OCI-LY7 (cell line): Measurements from ENCODE around the gene CDH16. TPM values are rescaled to one million over a fixed set of nuclear protein-coding genes. Genes with fewer than 3 reads are reported as not detected.
"Not testable (repeated sequence)": the region's sequence is repeated elsewhere in the genome, so short reads cannot be mapped to it uniquely, and the experiment has no call there.

Experiments
- BruUV-seq: library from RNA; stranded (reverse); fragments of 400-500 nt; replicated peaks from 2 replicates; lab custom pipeline; 2021; lab: Mats Ljungman, UMichigan
- CTCF ChIA-PET: fragments of 300-600 bp; sonication (Branson Sonifier 250); formaldehyde crosslinking; loops from one replicate; lab custom pipeline; 2022; ENCODE audit warnings: antibody characterized with exemption; ENCODE audit not compliant: unreplicated experiment; lab: Charles Lee
- POLR2A ChIA-PET: fragments of 300-600 bp; sonication (Branson Sonifier 250); formaldehyde crosslinking; loops from one replicate; lab custom pipeline; 2022; ENCODE audit warnings: antibody characterized with exemption; lab: Charles Lee
- DNase-seq: peaks from one replicate; pipeline ENCODE4 v3.0.0-alpha.2; 2015; ENCODE audit warnings: low spot score
- H2AFZ ChIP-seq: fragments of 200-600 bp; sonication (generic), shearing (Covaris generic); 2 replicates; pipeline ENCODE4 v1.6.1; 2014; ENCODE audit warnings: mild to moderate bottlenecking, antibody characterized with exemption, low read length, moderate library complexity
- H3K27ac ChIP-seq: fragments of 200-600 bp; sonication (generic); 2 replicates; pipeline ENCODE4 v1.5.1; 2014; ENCODE audit warnings: mixed run types, low read depth, mild to moderate bottlenecking, moderate library complexity, low read length, inconsistent platforms; ENCODE audit not compliant: poor library complexity, severe bottlenecking
- H3K36me3 ChIP-seq: fragments of 200-600 bp; sonication (generic); 2 replicates; pipeline ENCODE4 v1.6.1; 2014; ENCODE audit warnings: mild to moderate bottlenecking, antibody characterized with exemption, low read length, moderate library complexity, mixed read lengths; ENCODE audit not compliant: insufficient read depth
- H3K4me1 ChIP-seq: fragments of 200-600 bp; sonication (generic); 2 replicates; pipeline ENCODE4 v1.5.1; 2014; ENCODE audit warnings: mild to moderate bottlenecking, low read length; ENCODE audit not compliant: insufficient read depth, poor library complexity, severe bottlenecking
- H3K4me2 ChIP-seq: fragments of 200-600 bp; sonication (generic); 2 replicates; pipeline ENCODE4 v1.6.1; 2014; ENCODE audit warnings: mild to moderate bottlenecking, low read length
- H3K4me3 ChIP-seq: fragments of 200-600 bp; sonication (generic); 2 replicates; pipeline ENCODE4 v1.5.1; 2014; ENCODE audit warnings: mild to moderate bottlenecking, low read depth, low read length; ENCODE audit not compliant: poor library complexity, severe bottlenecking
- H3K79me2 ChIP-seq: fragments of 200-600 bp; sonication (generic); 2 replicates; pipeline ENCODE4 v1.6.1; 2016; ENCODE audit warnings: low read depth, mild to moderate bottlenecking, low read length, moderate library complexity, mixed read lengths; ENCODE audit not compliant: insufficient read depth
- H3K9me2 ChIP-seq: fragments of 200-600 bp; sonication (generic); 2 replicates; pipeline ENCODE4 v1.6.1; 2016; ENCODE audit warnings: mild to moderate bottlenecking, low read length, mixed read lengths; ENCODE audit not compliant: insufficient read depth
- H3K9me3 ChIP-seq: fragments of 200-600 bp; sonication (generic); 2 replicates; pipeline ENCODE4 v1.6.1; 2014; ENCODE audit warnings: mild to moderate bottlenecking, mixed run types, low read length, mixed read lengths
- H4K20me1 ChIP-seq: fragments of 200-600 bp; sonication (generic); 2 replicates; pipeline ENCODE4 v1.6.1; 2014; ENCODE audit warnings: mild to moderate bottlenecking, antibody characterized with exemption, low read length, moderate library complexity, mixed read lengths; ENCODE audit not compliant: insufficient read depth
- CTCF ChIP-seq: fragments of 200-600 bp; sonication (generic); conservative IDR thresholded peaks from 2 replicates; pipeline ENCODE4 v1.5.1; 2014; ENCODE audit warnings: mild to moderate bottlenecking, antibody characterized with exemption, low read length, moderate library complexity, mixed read lengths
- EZH2phosphoT487 ChIP-seq: fragments of 200-600 bp; sonication (generic); IDR thresholded peaks from 2 replicates; pipeline ENCODE4 v1.6.1; 2018; ENCODE audit warnings: low read depth, borderline replicate concordance, mild to moderate bottlenecking, mixed run types, antibody characterized with exemption, low read length, moderate library complexity, mixed read lengths
- intact Hi-C: fragments of 100-400 bp; cut with micrococcal nuclease; formaldehyde crosslinking; loops from one replicate; pipeline ENCODE4 v1.10.0; 2022; ENCODE audit not compliant: unreplicated experiment
- total RNA-seq, 2 experiments: library from RNA; depleted of rRNA in 1 of 2; stranded (reverse); fragments of >200 nt in 1 of 2; shearing (Covaris generic) in 1 of 2; gene quantifications; 2 replicates each; pipeline ENCODE4 v1.2.3, GENCODE V29; 2014 to 2022

Gene CDH16
- total RNA-seq, 2 experiments from 2014 or later = not detected

GRCh38 chr16:66958857-66959703 is 40.4 kb upstream of the CDH16 start:
- Histone ChIP-seq H3K27ac (no peak overlapping the region), H3K79me2 (no peaks in the 10 kb centered on the region), H3K36me3 (no peaks in the 10 kb centered on the region), H3K9me3 (no peaks in the 10 kb centered on the region), H4K20me1 (no peaks in the 10 kb centered on the region), H3K4me3 (no peak overlapping the region), H3K9me2 (no peaks in the 10 kb centered on the region), H2AFZ (no peak overlapping the region), H3K4me1 (peaks cover 4% of the 10 kb centered on the region), H3K4me2 (no peak overlapping the region)
- DNase-seq = no peak
- no TSS peak for BruUV-seq
- intact Hi-C loops = no loop called here
- ChIA-PET CTCF (interaction anchor here (1.1 kb wide), 1 partner anchor 308 kb away, joined by 3 read pairs; no protein-coding TSS in a partner anchor), POLR2A (no interaction called here)
- no peak for TF ChIP-seq CTCF
- no peak for TF ChIP-seq EZH2phosphoT487

- H3K4me2 ChIP-seq, H3K4me3 ChIP-seq, POLR2A ChIA-PET, H3K79me2 ChIP-seq, DNase-seq, CTCF ChIA-PET, H3K36me3 ChIP-seq, H3K4me1 ChIP-seq, intact Hi-C loops, BruUV-seq, H2AFZ ChIP-seq, H4K20me1 ChIP-seq, H3K9me2 ChIP-seq, H3K27ac ChIP-seq, H3K9me3 ChIP-seq: not testable (repeated sequence)
Observed at GRCh38 chr16:66956154-66956457, 37.4 kb upstream of the CDH16 start.

GRCh38 chr16:66955363-66956153 is 36.9 kb upstream of the CDH16 start:
- H3K9me2 ChIP-seq, H3K4me1 ChIP-seq, H3K4me2 ChIP-seq, H3K4me3 ChIP-seq, POLR2A ChIA-PET, BruUV-seq, H4K20me1 ChIP-seq, H3K79me2 ChIP-seq, H2AFZ ChIP-seq, CTCF ChIA-PET, H3K9me3 ChIP-seq, DNase-seq, H3K36me3 ChIP-seq, H3K27ac ChIP-seq: not testable (repeated sequence)
- intact Hi-C loops = loop anchor here (2.0 kb wide), 1 partner anchor 199 kb away; no protein-coding TSS in a partner anchor
